ENCODE results near the gene MAST2. TPM values are rescaled to one million over a fixed set of nuclear protein-coding genes. Genes with fewer than 3 reads are reported as not detected.

Gene MAST2
- total RNA-seq: 13.6 and 15.2 TPM in 2 replicates

DNA sequence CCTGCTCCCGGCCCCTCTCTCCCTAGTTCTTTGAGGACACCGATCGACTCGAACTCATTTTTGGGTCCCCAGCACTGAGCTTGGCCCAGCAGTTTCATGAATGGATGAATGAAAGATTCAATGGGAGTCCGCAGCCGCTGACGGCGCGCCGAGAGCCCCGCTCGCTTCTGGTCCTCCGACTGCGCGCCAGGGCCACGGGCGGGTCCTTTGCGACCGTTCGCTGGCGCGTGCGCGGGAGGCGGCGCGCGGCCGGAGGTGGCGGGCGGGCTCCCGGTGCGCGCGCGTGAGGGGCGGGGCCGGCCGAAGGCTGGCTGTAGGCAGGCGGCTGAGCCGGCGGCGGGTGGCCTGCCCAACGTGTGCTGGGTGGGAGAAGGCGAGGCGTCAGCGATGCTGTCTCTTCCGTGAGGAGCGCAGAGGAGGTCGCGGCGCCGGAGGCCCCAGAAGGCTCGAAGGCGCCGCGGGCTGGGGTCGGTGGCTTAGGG lies at the start of gene MAST2:
Gene MAST2, plus strand, starts transcription at position 314 of the 482 bp plus-strand sequence. CDS start 284 bp downstream, outside the sequence.

Other genes with a start within 250 kb of the MAST2 start
- gene NASP, start 219.6 kb upstream of the MAST2 start, total RNA-seq: 22.8 and 37.2 TPM in 2 replicates
- gene CCDC17, start 179.6 kb upstream of the MAST2 start, total RNA-seq: 0.51 and 1.2 TPM in 2 replicates
- gene GPBP1L1, start 117.1 kb upstream of the MAST2 start, total RNA-seq: 39.9 and 44.5 TPM in 2 replicates
- 26.5 and 28.1 TPM in 2 replicates for gene TMEM69, start 115.4 kb upstream of the MAST2 start, total RNA-seq
- 7.4 and 7.6 TPM in 2 replicates for gene IPP, start 53.0 kb upstream of the MAST2 start, total RNA-seq